ENCODE measurements around the gene TM2D1. TPM values are rescaled to one million over a fixed set of nuclear protein-coding genes. Genes with fewer than 3 reads are reported as not detected.
"Not testable (repeated sequence)": the region's sequence is repeated elsewhere in the genome, so short reads cannot be mapped to it uniquely, and the experiment has no call there.

Gene TM2D1
- total and polyA plus RNA-seq, 2 experiments from 2014 or later = 91.3 to 101 TPM

- no peaks in the 10 kb centered on the region for H3K9me3 ChIP-seq (ENCODE audit: low read depth)
- H3K36me3 ChIP-seq (replicated peaks; ENCODE audit: insufficient read depth, low read depth) = no peaks in the 10 kb centered on the region
- TF ChIP-seq EZH2phosphoT487 (IDR thresholded peaks at IDR 0.05; ENCODE audit: low read depth, severe bottlenecking, unreplicated experiment) (no peak), EZH2 (IDR thresholded peaks at IDR 0.05; ENCODE audit: borderline replicate concordance) (no peak), CTCF (IDR thresholded peaks at IDR 0.05; ENCODE audit: poor library complexity) (no peak)
- 90% methylated on average over 3 of the region's 3 CpGs for WGBS (ENCODE audit: low lambda C conversion rate, missing lambda C conversion rate)
- no peaks in the 10 kb centered on the region for H3K27me3 ChIP-seq
- H3K4me3 ChIP-seq = no peak overlapping the region
- DNase-seq (ENCODE audit: low spot score) = no peak
- peaks cover 12% of the 10 kb centered on the region for H3K4me1 ChIP-seq (ENCODE audit: insufficient read depth)
- H3K27ac ChIP-seq = no peak overlapping the region
- no peak overlapping the region for H3K4me2 ChIP-seq
- H2AFZ ChIP-seq = no peak overlapping the region
- H4K20me1 ChIP-seq (ENCODE audit: insufficient read depth, poor library complexity, severe bottlenecking) = no peaks in the 10 kb centered on the region
- peaks cover 23% of the 10 kb centered on the region for H3K79me2 ChIP-seq
- no peaks in the 10 kb centered on the region for H3K9me2 ChIP-seq (replicated peaks; ENCODE audit: insufficient read depth)
Observed at GRCh38 chr1:61727544-61727943, 2.6 kb upstream of the TM2D1 start.

GRCh38 chr1:61724506-61724812, 482 bp downstream of the TM2D1 start:
- Histone ChIP-seq H3K4me1 (ENCODE audit: insufficient read depth) (peaks cover 12% of the 10 kb centered on the region), H4K20me1 (ENCODE audit: insufficient read depth, poor library complexity, severe bottlenecking) (no peaks in the 10 kb centered on the region), H3K27ac (peak overlapping the region; percentile 93), H3K79me2 (peaks cover 50% of the 10 kb centered on the region), H3K4me2 (peak overlapping the region; percentile 73), H3K36me3 (replicated peaks; ENCODE audit: insufficient read depth, low read depth) (no peaks in the 10 kb centered on the region), H3K4me3 (peak overlapping the region; percentile 96), H3K27me3 (no peaks in the 10 kb centered on the region), H2AFZ (peak overlapping the region; percentile 97), H3K9me3 (ENCODE audit: low read depth) (no peaks in the 10 kb centered on the region), H3K9me2 (replicated peaks; ENCODE audit: insufficient read depth) (no peaks in the 10 kb centered on the region)
- 10% methylated on average over 3 of the region's 3 CpGs for WGBS (ENCODE audit: low lambda C conversion rate, missing lambda C conversion rate)
- TF ChIP-seq EZH2 (IDR thresholded peaks at IDR 0.05; ENCODE audit: borderline replicate concordance) = no peak
- no peak for TF ChIP-seq CTCF (IDR thresholded peaks at IDR 0.05; ENCODE audit: poor library complexity)
- no peak for TF ChIP-seq EZH2phosphoT487 (IDR thresholded peaks at IDR 0.05; ENCODE audit: low read depth, severe bottlenecking, unreplicated experiment)
- no peak for DNase-seq (ENCODE audit: low spot score)

- H4K20me1 ChIP-seq (ENCODE audit: insufficient read depth, poor library complexity, severe bottlenecking); DNase-seq (ENCODE audit: low spot score); H3K4me3 ChIP-seq; H3K9me3 ChIP-seq (ENCODE audit: low read depth); H3K27ac ChIP-seq; H3K27me3 ChIP-seq; H3K4me2 ChIP-seq; H3K9me2 ChIP-seq (replicated peaks; ENCODE audit: insufficient read depth); H3K36me3 ChIP-seq (replicated peaks; ENCODE audit: insufficient read depth, low read depth); H2AFZ ChIP-seq: not testable (repeated sequence)
- H3K79me2 ChIP-seq = peaks cover 79% of the 10 kb centered on the region
- WGBS (ENCODE audit: low lambda C conversion rate, missing lambda C conversion rate) = 92% methylated on average over 8 of the region's 8 CpGs
- H3K4me1 ChIP-seq (ENCODE audit: insufficient read depth) = peaks cover 12% of the 10 kb centered on the region
Observed at GRCh38 chr1:61718996-61719663, 5.8 kb downstream of the TM2D1 start.

GRCh38 chr1:61711969-61712368, 13.0 kb downstream of the TM2D1 start:
- no peak for DNase-seq (ENCODE audit: low spot score)
- no peaks in the 10 kb centered on the region for H3K9me3 ChIP-seq (ENCODE audit: low read depth)

GRCh38 chr1:61711257-61711656, 13.7 kb downstream of the TM2D1 start:
- Histone ChIP-seq H3K4me1 (ENCODE audit: insufficient read depth) (peaks cover 13% of the 10 kb centered on the region), H3K79me2 (peaks cover 54% of the 10 kb centered on the region)
- not testable (repeated sequence) for H4K20me1 ChIP-seq (ENCODE audit: insufficient read depth, poor library complexity, severe bottlenecking); H2AFZ ChIP-seq; H3K9me3 ChIP-seq (ENCODE audit: low read depth); H3K4me3 ChIP-seq; H3K27me3 ChIP-seq; H3K27ac ChIP-seq; H3K4me2 ChIP-seq; H3K36me3 ChIP-seq (replicated peaks; ENCODE audit: insufficient read depth, low read depth); H3K9me2 ChIP-seq (replicated peaks; ENCODE audit: insufficient read depth)
- WGBS (ENCODE audit: low lambda C conversion rate, missing lambda C conversion rate) = 80% methylated on average over 4 of the region's 4 CpGs
- DNase-seq (ENCODE audit: low spot score) = peak; percentile 18

More at GRCh38 chr1:61711969-61712368, 13.0 kb downstream of the TM2D1 start:
- no peak overlapping the region for H3K4me3 ChIP-seq
- H3K9me2 ChIP-seq (replicated peaks; ENCODE audit: insufficient read depth) = no peaks in the 10 kb centered on the region
- no peaks in the 10 kb centered on the region for H4K20me1 ChIP-seq (ENCODE audit: insufficient read depth, poor library complexity, severe bottlenecking)
- no peaks in the 10 kb centered on the region for H3K27me3 ChIP-seq
- no peak for TF ChIP-seq EZH2 (IDR thresholded peaks at IDR 0.05; ENCODE audit: borderline replicate concordance)
- no peak for TF ChIP-seq CTCF (IDR thresholded peaks at IDR 0.05; ENCODE audit: poor library complexity)
- TF ChIP-seq EZH2phosphoT487 (IDR thresholded peaks at IDR 0.05; ENCODE audit: low read depth, severe bottlenecking, unreplicated experiment) = no peak
- H3K27ac ChIP-seq = no peak overlapping the region
- H3K4me2 ChIP-seq = no peak overlapping the region
- no peak overlapping the region for H2AFZ ChIP-seq
- H3K4me1 ChIP-seq (ENCODE audit: insufficient read depth) = peaks cover 13% of the 10 kb centered on the region
- H3K79me2 ChIP-seq = peaks cover 58% of the 10 kb centered on the region
- H3K36me3 ChIP-seq (replicated peaks; ENCODE audit: insufficient read depth, low read depth) = no peaks in the 10 kb centered on the region
